CD14-positive monocyte (primary cell): ENCODE data around the gene CSRNP2. TPM values are rescaled to one million over a fixed set of nuclear protein-coding genes. Genes with fewer than 3 reads are reported as not detected.

ENCODE experiments used
- DNase-seq, 3 donors: peaks; one replicate each; pipeline ENCODE4 v3.0.0-alpha.2; 2011 to 2022
- H2AFZ ChIP-seq: 2 replicates; pipeline ENCODE4 v1.6.0; 2012; ENCODE audit warnings: mild to moderate bottlenecking, low read depth, low read length, inconsistent platforms; ENCODE audit not compliant: insufficient read depth, poor library complexity, severe bottlenecking
- H3K27ac ChIP-seq, 2 donors: 1 replicate in 1 of 2; 2 replicates in 1 of 2; pipeline ENCODE4 v1.5.1; 2012 to 2013; ENCODE audit warnings: low read length in 2 of 2, control low read depth in 1 of 2, inconsistent platforms in 1 of 2, low read depth in 1 of 2, mild to moderate bottlenecking in 1 of 2
- H3K27me3 ChIP-seq, 2 donors: one replicate each; pipeline versions ENCODE4 v1.6.0 to v1.6.1; 2011 to 2013; ENCODE audit warnings: low read length in 2 of 2; ENCODE audit not compliant: control insufficient read depth in 2 of 2, insufficient read depth in 2 of 2
- H3K36me3 ChIP-seq, 2 donors: replicated peaks in 1 of 2; 1 replicate in 1 of 2; 2 replicates in 1 of 2; pipeline versions ENCODE4 v1.5.1 to v1.6.1; 2012 to 2013; ENCODE audit warnings: low read length in 2 of 2, control low read depth in 1 of 2, inconsistent platforms in 1 of 2, mild to moderate bottlenecking in 1 of 2; ENCODE audit not compliant: insufficient read depth in 2 of 2, control insufficient read depth in 1 of 2
- H3K4me1 ChIP-seq, 2 donors: 1 replicate in 1 of 2; 2 replicates in 1 of 2; pipeline versions ENCODE4 v1.5.1 to v1.6.1; 2012 to 2013; ENCODE audit warnings: low read length in 2 of 2, control low read depth in 1 of 2, inconsistent platforms in 1 of 2, mild to moderate bottlenecking in 1 of 2, moderate library complexity in 1 of 2; ENCODE audit not compliant: insufficient read depth in 2 of 2, control insufficient read depth in 1 of 2
- H3K4me2 ChIP-seq: replicated peaks from 2 replicates; pipeline ENCODE3; 2012; ENCODE audit warnings: low read length, moderate library complexity, mild to moderate bottlenecking; ENCODE audit not compliant: poor library complexity, severe bottlenecking; ENCODE audit errors: extremely low read depth
- H3K4me3 ChIP-seq, 3 experiments: fragments of 200-600 bp in 1 of 3; sonication (generic) in 1 of 3; replicated peaks in 1 of 3; 1 replicate in 2 of 3; 2 replicates in 1 of 3; pipeline ENCODE4 v1.5.1; 2011 to 2013; ENCODE audit warnings: low read length in 3 of 3, mild to moderate bottlenecking in 3 of 3, control low read depth in 2 of 3, low read depth in 2 of 3, inconsistent platforms in 1 of 3, moderate library complexity in 1 of 3
- H3K79me2 ChIP-seq: 2 replicates; pipeline ENCODE4 v1.6.0; 2012; ENCODE audit warnings: mild to moderate bottlenecking, control low read depth, inconsistent platforms, low read length, moderate library complexity; ENCODE audit not compliant: insufficient read depth
- H3K9ac ChIP-seq: 2 replicates; pipeline ENCODE4 v1.6.0; 2017; ENCODE audit warnings: low read length, mild to moderate bottlenecking; ENCODE audit not compliant: insufficient read depth, poor library complexity, severe bottlenecking
- H3K9me3 ChIP-seq, 2 donors: replicated peaks in 1 of 2; 1 replicate in 1 of 2; 2 replicates in 1 of 2; pipeline versions ENCODE4 v1.5.1 to v1.6.1; 2012 to 2013; ENCODE audit warnings: low read length in 2 of 2, control low read depth in 1 of 2; ENCODE audit not compliant: control insufficient read depth in 1 of 2, insufficient read depth in 1 of 2
- H4K20me1 ChIP-seq: 2 replicates; pipeline ENCODE4 v1.6.0; 2012; ENCODE audit warnings: mild to moderate bottlenecking, low read length, control low read depth, moderate library complexity; ENCODE audit not compliant: insufficient read depth
- H3K27ac Mint-ChIP-seq, 7 donors: one replicate each; pipeline ENCODE4 v1.8.0; 2020; ENCODE audit warnings: mild to moderate bottlenecking in 7 of 7, mixed read lengths in 7 of 7, moderate library complexity in 6 of 7, inconsistent platforms in 2 of 7
- H3K27me3 Mint-ChIP-seq, 3 donors: one replicate each; pipeline ENCODE4 v1.8.0; 2021 to 2022; ENCODE audit warnings: low read depth in 3 of 3, mild to moderate bottlenecking in 3 of 3, mixed read lengths in 3 of 3, moderate library complexity in 3 of 3, inconsistent platforms in 1 of 3
- H3K36me3 Mint-ChIP-seq, 2 donors: one replicate each; pipeline ENCODE4 v1.8.0; 2020; ENCODE audit warnings: mixed read lengths in 2 of 2, inconsistent platforms in 1 of 2, mild to moderate bottlenecking in 1 of 2
- H3K4me1 Mint-ChIP-seq: one replicate; pipeline ENCODE4 v1.8.0; 2020; ENCODE audit warnings: mild to moderate bottlenecking, mixed read lengths
- H3K4me3 Mint-ChIP-seq, 2 donors: one replicate each; pipeline ENCODE4 v1.8.0; 2020; ENCODE audit warnings: mild to moderate bottlenecking in 2 of 2, mixed read lengths in 2 of 2, moderate library complexity in 1 of 2
- H3K9me3 Mint-ChIP-seq, 7 donors: one replicate each; pipeline ENCODE4 v1.8.0; 2020 to 2022; ENCODE audit warnings: mixed read lengths in 7 of 7, mild to moderate bottlenecking in 6 of 7, moderate library complexity in 6 of 7, inconsistent platforms in 2 of 7
- CTCF ChIP-seq: fragments of 200-600 bp; IDR thresholded peaks from one replicate; pipeline ENCODE4 v1.8.0; 2022; ENCODE audit warnings: antibody characterized with exemption, mild to moderate bottlenecking
- WGBS: methylation state at CpG from one replicate; pipeline ENCODE4 v1.1.5; 2013; ENCODE audit warnings: missing lambda C conversion rate; ENCODE audit not compliant: insufficient coverage; 5-methylcytosine and 5-hydroxymethylcytosine counted together
- intact Hi-C, 2 donors: fragments of 100-400 bp; cut with micrococcal nuclease; formaldehyde crosslinking; loops; one replicate each; pipeline versions ENCODE4 v1.15.0 to v1.15.1; 2023
- polyA plus RNA-seq, 3 donors: library from polyadenylated mRNA; depleted of rRNA in 1 of 3; unstranded in 2 of 3; stranded (reverse) in 1 of 3; fragments of 300-500 nt in 2 of 3; fragments of >200 nt in 1 of 3; fragmentation: Illumina TruSeq in 2 of 3; gene quantifications; 1 replicate in 2 of 3; 2 replicates in 1 of 3; pipeline ENCODE4 v1.2.3, GENCODE V29; 2012 to 2021

CSRNP2 gene
- polyA plus RNA-seq, 3 donors = 1.7 to 8.0 (median 2.6) TPM

- H3K36me3 ChIP-seq = peaks cover 4 to 26% of the 10 kb centered on the region in 2 donors
- Mint-ChIP-seq H3K27ac (peak overlapping the region in 1 of 7 donors; percentile 7), H3K36me3 (peaks cover 20 to 29% of the 10 kb centered on the region in 2 donors), H3K4me3 (no peak overlapping the region), H3K27me3 (no peaks in the 10 kb centered on the region), H3K9me3 (no peaks in the 10 kb centered on the region), H3K4me1 (peaks cover 22% of the 10 kb centered on the region)
- H3K4me2 ChIP-seq = no peak overlapping the region
- peaks cover 3% of the 10 kb centered on the region for H3K79me2 ChIP-seq
- H3K4me3 ChIP-seq = no peak overlapping the region
- WGBS = no CpG with 5 or more reads among the region's 3 CpGs
- no peaks in the 10 kb centered on the region for H3K27me3 ChIP-seq
- intact Hi-C loops = loop anchor here (10.0 kb wide), 2 partner anchors 157 to 323 kb away; partner anchors contain the start of gene ATF1 (in 1 of the 2)
- H3K9ac ChIP-seq = no peak overlapping the region
- H3K27ac ChIP-seq = no peak overlapping the region
- H4K20me1 ChIP-seq = no peaks in the 10 kb centered on the region
- no peak for DNase-seq
- no peaks in the 10 kb centered on the region for H3K9me3 ChIP-seq
- H3K4me1 ChIP-seq = peaks cover 16 to 25% of the 10 kb centered on the region in 2 donors
- no peak for TF ChIP-seq CTCF
- H2AFZ ChIP-seq = no peak overlapping the region
Measured at GRCh38 chr12:51087818-51088217, 4.4 kb upstream of the CSRNP2 start.

DNA sequence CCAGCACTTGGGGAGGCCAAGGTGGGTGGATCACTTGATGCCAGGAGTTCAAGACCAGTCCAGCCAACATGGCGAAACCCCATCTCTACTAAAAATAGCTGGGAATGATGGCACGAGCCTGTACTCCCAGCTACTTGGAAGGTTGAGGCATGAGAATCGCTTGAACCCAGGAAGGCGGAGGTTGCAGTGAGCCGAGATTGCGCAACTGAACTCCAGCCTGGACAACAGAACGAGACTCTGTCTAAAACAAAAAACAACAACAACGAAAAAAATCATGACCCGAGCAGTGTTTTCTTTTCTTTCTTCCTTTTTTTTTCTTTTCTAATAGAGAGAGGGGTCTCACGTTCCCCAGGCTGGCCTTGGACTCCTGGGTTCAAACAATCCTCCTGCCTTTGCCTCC, 3.5 kb upstream of the CSRNP2 start:
- Histone ChIP-seq H3K9ac (no peak overlapping the region), H3K36me3 (peaks cover 4 to 18% of the 10 kb centered on the region in 2 donors), H3K4me1 (peaks cover 25 to 34% of the 10 kb centered on the region in 2 donors), H3K9me3 (no peaks in the 10 kb centered on the region), H3K27ac (no peak overlapping the region), H3K79me2 (peaks cover 12% of the 10 kb centered on the region), H2AFZ (no peak overlapping the region), H4K20me1 (peaks cover 2% of the 10 kb centered on the region), H3K4me3 (no peak overlapping the region), H3K27me3 (no peaks in the 10 kb centered on the region), H3K4me2 (no peak overlapping the region)
- intact Hi-C loops = loop anchor here (10.0 kb wide), 2 partner anchors 158 to 322 kb away; partner anchors contain the start of gene ATF1 (in 1 of the 2)
- no peak overlapping the region for H3K4me3 Mint-ChIP-seq
- TF ChIP-seq CTCF = no peak
- no peak for DNase-seq
- 83% methylated on average over 6 of the region's 10 CpGs for WGBS
- peaks cover 20% of the 10 kb centered on the region in 2 donors for H3K36me3 Mint-ChIP-seq
- H3K9me3 Mint-ChIP-seq = no peaks in the 10 kb centered on the region
- H3K4me1 Mint-ChIP-seq = peaks cover 31% of the 10 kb centered on the region
- H3K27me3 Mint-ChIP-seq = no peaks in the 10 kb centered on the region
- peak overlapping the region in 2 of 7 donors; percentile 26 to 83 for H3K27ac Mint-ChIP-seq
